H1 (cell line): Measurements from ENCODE around the gene PSORS1C2. TPM values are rescaled to one million over a fixed set of nuclear protein-coding genes. Genes with fewer than 3 reads are reported as not detected.

Experiments
- GTF2F1 ChIP-seq: IDR thresholded peaks from 2 replicates; pipeline ENCODE4 v1.6.1; 2012; ENCODE audit warnings: low read depth, low read length, improper control_type of control experiment, borderline replicate concordance
- HDAC6 ChIP-seq: IDR thresholded peaks from one replicate; pipeline ENCODE4 v1.7.1; 2012; ENCODE audit warnings: low read depth, mild to moderate bottlenecking, inconsistent platforms, low read length, moderate library complexity
- KDM1A ChIP-seq: fragments of 200-600, 300-600 bp; sonication (generic); IDR thresholded peaks from 2 replicates; pipeline ENCODE4 v1.7.1; 2016; ENCODE audit warnings: mild to moderate bottlenecking, low read length, borderline replicate concordance
- KDM5A ChIP-seq: fragments of 200-600 bp; IDR thresholded peaks from 2 replicates; pipeline ENCODE4 v1.7.1; 2012; ENCODE audit warnings: mild to moderate bottlenecking, low read length, inconsistent platforms, mixed read lengths
- POU5F1 ChIP-seq: IDR thresholded peaks from 2 replicates; pipeline ENCODE4 v1.6.1; 2011; ENCODE audit warnings: low read depth, mild to moderate bottlenecking, low read length, moderate library complexity
- RNF2 ChIP-seq: fragments of 200-900, 300-1000 bp; sonication (generic); IDR thresholded peaks from 2 replicates; pipeline ENCODE4 v1.7.1; 2016; ENCODE audit warnings: borderline replicate concordance, low read depth, mild to moderate bottlenecking, antibody characterized with exemption, low read length; ENCODE audit not compliant: poor library complexity, severe bottlenecking; ENCODE audit errors: missing control alignments
- SIRT6 ChIP-seq: IDR thresholded peaks from one replicate; pipeline ENCODE4 v1.7.1; 2012; ENCODE audit warnings: low read length, inconsistent platforms
- SP1 ChIP-seq: IDR thresholded peaks from 2 replicates; pipeline ENCODE4 v1.6.1; 2011; ENCODE audit warnings: low read depth, low read length
- SP2 ChIP-seq: IDR thresholded peaks from 2 replicates; pipeline ENCODE4 v1.6.1; 2012; ENCODE audit warnings: mild to moderate bottlenecking, low read length, inconsistent platforms
- SUZ12 ChIP-seq: fragments of 200-600 bp; sonication (generic); IDR thresholded peaks from 2 replicates; pipeline ENCODE4 v1.6.1; 2012; ENCODE audit warnings: mild to moderate bottlenecking, inconsistent platforms, low read length, moderate library complexity, mixed read lengths
- polyA plus RNA-seq, 7 experiments: library from polyadenylated mRNA; depleted of rRNA in 3 of 7; stranded (reverse) in 5 of 7; unstranded in 2 of 7; fragments of >200 nt in 5 of 7; fragments of 200-250 nt in 2 of 7; gene quantifications; 1 replicate in 5 of 7; 2 replicates in 1 of 7; 4 replicates in 1 of 7; pipeline versions ENCODE4 v1.2.1 to v1.2.3, GENCODE V29; 2011 to 2013; ENCODE audit warnings: missing spikeins in 2 of 7, mixed read lengths in 2 of 7
- total RNA-seq: library from RNA; stranded (reverse); fragmentation: NEBNext Ultra II Directional; extraction: Animal tissue kit (Norgen Biotek cat#: 25700); gene quantifications from 2 replicates; pipeline ENCODE4 v1.2.1, GENCODE V29; 2021
- TF ChIP-seq, protein P1 (sequence below): IDR thresholded peaks from 2 replicates; pipeline ENCODE4 v1.6.1; 2012; ENCODE audit warnings: inconsistent platforms
- TF ChIP-seq, protein P2 (sequence below): fragments of 300-600 bp; sonication (generic); IDR thresholded peaks from 2 replicates; pipeline ENCODE4 v1.7.1; 2012; ENCODE audit warnings: low read length, moderate library complexity, mild to moderate bottlenecking, inconsistent platforms; ENCODE audit not compliant: insufficient replicate concordance

Gene PSORS1C2
- total and polyA plus RNA-seq, 2 of the 8 experiments (the other 6 are each of a cell fraction or from before 2014, with no cell fraction given) = 0.11 TPM; not detected in 1

DNA sequence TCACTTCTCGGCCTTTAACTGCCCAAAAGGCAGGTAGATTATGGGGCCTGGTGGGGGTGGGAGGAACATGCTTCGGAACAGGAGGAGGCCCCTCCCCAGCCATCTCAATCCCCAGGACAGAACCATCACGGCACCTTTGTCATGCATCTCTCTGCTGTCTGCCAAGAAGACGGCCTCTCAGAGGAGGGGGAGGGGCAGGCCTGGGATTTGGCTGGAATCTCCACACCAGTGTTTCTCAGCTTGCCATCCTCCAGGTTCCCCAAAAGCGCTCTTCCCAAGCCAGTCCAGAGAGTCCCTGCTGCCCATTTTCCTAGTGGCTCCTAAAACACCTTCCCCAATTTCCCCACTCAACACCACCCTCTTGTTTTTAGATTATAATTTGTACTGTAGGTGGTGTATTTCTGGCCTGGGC lies 34.1 kb upstream of the PSORS1C2 start (continued):
- TF ChIP-seq SP2 (no peak), GTF2F1 (no peak), KDM1A (peak; percentile 9; the same call in 1 of the 2 replicates), KDM5A (no peak), SP1 (peak; percentile 92), RNF2 (no peak), POU5F1 (peak; percentile 96), HDAC6 (no peak), SUZ12 (no peak), SIRT6 (no peak)
- TF ChIP-seq, protein P1, sequence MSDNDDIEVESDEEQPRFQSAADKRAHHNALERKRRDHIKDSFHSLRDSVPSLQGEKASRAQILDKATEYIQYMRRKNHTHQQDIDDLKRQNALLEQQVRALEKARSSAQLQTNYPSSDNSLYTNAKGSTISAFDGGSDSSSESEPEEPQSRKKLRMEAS = peak; percentile 57; the same call in 1 of the 2 replicates
- TF ChIP-seq, protein P2, sequence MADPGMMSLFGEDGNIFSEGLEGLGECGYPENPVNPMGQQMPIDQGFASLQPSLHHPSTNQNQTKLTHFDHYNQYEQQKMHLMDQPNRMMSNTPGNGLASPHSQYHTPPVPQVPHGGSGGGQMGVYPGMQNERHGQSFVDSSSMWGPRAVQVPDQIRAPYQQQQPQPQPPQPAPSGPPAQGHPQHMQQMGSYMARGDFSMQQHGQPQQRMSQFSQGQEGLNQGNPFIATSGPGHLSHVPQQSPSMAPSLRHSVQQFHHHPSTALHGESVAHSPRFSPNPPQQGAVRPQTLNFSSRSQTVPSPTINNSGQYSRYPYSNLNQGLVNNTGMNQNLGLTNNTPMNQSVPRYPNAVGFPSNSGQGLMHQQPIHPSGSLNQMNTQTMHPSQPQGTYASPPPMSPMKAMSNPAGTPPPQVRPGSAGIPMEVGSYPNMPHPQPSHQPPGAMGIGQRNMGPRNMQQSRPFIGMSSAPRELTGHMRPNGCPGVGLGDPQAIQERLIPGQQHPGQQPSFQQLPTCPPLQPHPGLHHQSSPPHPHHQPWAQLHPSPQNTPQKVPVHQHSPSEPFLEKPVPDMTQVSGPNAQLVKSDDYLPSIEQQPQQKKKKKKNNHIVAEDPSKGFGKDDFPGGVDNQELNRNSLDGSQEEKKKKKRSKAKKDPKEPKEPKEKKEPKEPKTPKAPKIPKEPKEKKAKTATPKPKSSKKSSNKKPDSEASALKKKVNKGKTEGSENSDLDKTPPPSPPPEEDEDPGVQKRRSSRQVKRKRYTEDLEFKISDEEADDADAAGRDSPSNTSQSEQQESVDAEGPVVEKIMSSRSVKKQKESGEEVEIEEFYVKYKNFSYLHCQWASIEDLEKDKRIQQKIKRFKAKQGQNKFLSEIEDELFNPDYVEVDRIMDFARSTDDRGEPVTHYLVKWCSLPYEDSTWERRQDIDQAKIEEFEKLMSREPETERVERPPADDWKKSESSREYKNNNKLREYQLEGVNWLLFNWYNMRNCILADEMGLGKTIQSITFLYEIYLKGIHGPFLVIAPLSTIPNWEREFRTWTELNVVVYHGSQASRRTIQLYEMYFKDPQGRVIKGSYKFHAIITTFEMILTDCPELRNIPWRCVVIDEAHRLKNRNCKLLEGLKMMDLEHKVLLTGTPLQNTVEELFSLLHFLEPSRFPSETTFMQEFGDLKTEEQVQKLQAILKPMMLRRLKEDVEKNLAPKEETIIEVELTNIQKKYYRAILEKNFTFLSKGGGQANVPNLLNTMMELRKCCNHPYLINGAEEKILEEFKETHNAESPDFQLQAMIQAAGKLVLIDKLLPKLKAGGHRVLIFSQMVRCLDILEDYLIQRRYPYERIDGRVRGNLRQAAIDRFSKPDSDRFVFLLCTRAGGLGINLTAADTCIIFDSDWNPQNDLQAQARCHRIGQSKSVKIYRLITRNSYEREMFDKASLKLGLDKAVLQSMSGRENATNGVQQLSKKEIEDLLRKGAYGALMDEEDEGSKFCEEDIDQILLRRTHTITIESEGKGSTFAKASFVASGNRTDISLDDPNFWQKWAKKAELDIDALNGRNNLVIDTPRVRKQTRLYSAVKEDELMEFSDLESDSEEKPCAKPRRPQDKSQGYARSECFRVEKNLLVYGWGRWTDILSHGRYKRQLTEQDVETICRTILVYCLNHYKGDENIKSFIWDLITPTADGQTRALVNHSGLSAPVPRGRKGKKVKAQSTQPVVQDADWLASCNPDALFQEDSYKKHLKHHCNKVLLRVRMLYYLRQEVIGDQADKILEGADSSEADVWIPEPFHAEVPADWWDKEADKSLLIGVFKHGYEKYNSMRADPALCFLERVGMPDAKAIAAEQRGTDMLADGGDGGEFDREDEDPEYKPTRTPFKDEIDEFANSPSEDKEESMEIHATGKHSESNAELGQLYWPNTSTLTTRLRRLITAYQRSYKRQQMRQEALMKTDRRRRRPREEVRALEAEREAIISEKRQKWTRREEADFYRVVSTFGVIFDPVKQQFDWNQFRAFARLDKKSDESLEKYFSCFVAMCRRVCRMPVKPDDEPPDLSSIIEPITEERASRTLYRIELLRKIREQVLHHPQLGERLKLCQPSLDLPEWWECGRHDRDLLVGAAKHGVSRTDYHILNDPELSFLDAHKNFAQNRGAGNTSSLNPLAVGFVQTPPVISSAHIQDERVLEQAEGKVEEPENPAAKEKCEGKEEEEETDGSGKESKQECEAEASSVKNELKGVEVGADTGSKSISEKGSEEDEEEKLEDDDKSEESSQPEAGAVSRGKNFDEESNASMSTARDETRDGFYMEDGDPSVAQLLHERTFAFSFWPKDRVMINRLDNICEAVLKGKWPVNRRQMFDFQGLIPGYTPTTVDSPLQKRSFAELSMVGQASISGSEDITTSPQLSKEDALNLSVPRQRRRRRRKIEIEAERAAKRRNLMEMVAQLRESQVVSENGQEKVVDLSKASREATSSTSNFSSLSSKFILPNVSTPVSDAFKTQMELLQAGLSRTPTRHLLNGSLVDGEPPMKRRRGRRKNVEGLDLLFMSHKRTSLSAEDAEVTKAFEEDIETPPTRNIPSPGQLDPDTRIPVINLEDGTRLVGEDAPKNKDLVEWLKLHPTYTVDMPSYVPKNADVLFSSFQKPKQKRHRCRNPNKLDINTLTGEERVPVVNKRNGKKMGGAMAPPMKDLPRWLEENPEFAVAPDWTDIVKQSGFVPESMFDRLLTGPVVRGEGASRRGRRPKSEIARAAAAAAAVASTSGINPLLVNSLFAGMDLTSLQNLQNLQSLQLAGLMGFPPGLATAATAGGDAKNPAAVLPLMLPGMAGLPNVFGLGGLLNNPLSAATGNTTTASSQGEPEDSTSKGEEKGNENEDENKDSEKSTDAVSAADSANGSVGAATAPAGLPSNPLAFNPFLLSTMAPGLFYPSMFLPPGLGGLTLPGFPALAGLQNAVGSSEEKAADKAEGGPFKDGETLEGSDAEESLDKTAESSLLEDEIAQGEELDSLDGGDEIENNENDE = no peak
